Measurements from ENCODE around the gene SFI1.
"Not testable (repeated sequence)": the region's sequence is repeated elsewhere in the genome, so short reads cannot be mapped to it uniquely, and the experiment has no call there.

Gene SFI1

DNA sequence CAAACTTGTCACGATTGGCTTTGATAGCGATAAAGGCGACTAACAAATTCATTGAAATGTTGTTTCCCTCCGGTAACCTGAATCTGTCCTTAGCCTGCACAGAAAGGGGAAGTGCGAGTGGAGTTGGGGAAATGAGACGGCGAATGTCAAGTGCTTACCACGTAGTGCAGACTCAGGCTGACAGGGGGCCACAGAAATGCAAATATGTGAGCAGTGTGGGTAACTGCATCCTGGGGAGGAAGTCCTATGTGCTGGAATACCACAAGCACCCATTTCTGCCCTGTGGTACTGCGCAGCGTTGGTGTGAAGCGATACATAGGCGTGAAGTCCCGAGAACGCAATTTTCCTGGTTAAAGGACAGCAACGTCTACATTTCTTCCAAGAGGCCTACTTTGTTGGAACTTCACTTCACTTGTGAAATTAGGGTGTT is 5.8 kb upstream of the SFI1 start:
- peak overlapping the region; percentile 91 to 96 for H3K27ac ChIP-seq (ENCODE audit: insufficient read depth in 1 of 2, low read depth in 1 of 2, low read length in 2 of 2, poor library complexity in 1 of 2, severe bottlenecking in 2 of 2)
- POLR2A ChIA-PET = no interaction called here
- peaks cover 2 to 13% (median 7%) of the 10 kb centered on the region in 4 experiments for H3K36me3 ChIP-seq (ENCODE audit: control insufficient read depth in 4 of 4, insufficient read depth in 4 of 4, low read length in 3 of 4)
- CTCF ChIA-PET = interaction anchor here (0.9 to 1.0 kb wide), 2 partner anchors 11 to 186 kb away, joined by 3 read pairs; no protein-coding TSS in a partner anchor
- no peaks in the 10 kb centered on the region for H3K9me3 ChIP-seq (ENCODE audit: control extremely low read depth in 1 of 5, control insufficient read depth in 4 of 5, insufficient read depth in 2 of 5, low read depth in 1 of 5, low read length in 4 of 5)
- H3K4me3 ChIP-seq (ENCODE audit: control insufficient read depth in 1 of 7, extremely low read depth in 1 of 7, insufficient read depth in 4 of 7, low read depth in 2 of 7, low read length in 6 of 7) = peak overlapping the region; percentile 81 to 97 (median 91)
- 0% methylated on average over 15 of the region's 15 CpGs for WGBS (ENCODE audit: insufficient coverage)
- no peaks in the 10 kb centered on the region for H3K27me3 ChIP-seq (replicated peaks in 2 of 5; ENCODE audit: control insufficient read depth in 4 of 5, insufficient read depth in 5 of 5, low read length in 4 of 5)
- DNase-seq = peak; percentile 99
- peaks cover 22 to 37% (median 32%) of the 10 kb centered on the region in 4 experiments for H3K4me1 ChIP-seq (ENCODE audit: control extremely low read depth in 1 of 4, control insufficient read depth in 4 of 4, insufficient read depth in 4 of 4, low read length in 3 of 4)

DNA sequence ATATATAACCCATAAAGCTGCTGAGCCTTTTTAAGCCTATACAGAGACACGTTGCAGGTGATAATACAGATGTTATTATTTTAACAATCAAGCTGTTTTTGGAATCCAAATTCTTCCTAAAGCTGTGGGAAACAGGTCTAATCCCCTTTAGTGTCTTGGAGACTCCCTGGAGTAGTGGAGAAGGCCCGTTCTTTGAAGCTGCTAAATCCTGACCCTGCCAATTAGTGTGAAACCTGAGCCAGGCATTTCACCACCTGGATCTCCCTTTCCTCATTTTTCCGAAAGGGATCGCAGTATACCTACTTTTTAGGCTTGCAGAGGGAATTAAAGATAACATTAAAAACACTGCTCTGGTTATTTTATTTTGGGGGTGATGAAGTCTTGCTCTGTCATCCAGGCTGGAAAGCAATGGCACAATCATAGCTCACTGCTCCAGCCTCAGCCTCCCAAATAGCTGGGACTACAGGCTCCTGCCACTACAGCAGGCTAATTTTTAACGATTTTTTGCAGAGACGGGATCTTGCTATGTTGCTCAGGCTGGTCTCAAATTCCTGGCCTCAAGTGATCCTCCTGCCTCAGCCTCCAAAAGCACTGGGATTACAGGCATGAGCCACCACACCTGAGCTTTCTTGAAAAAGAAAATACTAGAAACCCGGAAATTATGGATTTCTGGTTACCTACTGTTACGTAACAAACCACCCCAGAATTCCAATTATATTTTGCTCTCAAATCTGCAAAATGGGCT is 4.9 kb upstream of the SFI1 start:
- Histone ChIP-seq H3K27me3 (replicated peaks in 2 of 5; ENCODE audit: control insufficient read depth in 4 of 5, insufficient read depth in 5 of 5, low read length in 4 of 5) (no peaks in the 10 kb centered on the region), H3K4me3 (ENCODE audit: control insufficient read depth in 1 of 7, extremely low read depth in 1 of 7, insufficient read depth in 4 of 7, low read depth in 2 of 7, low read length in 6 of 7) (peak overlapping the region in 5 of 7 experiments; percentile 81 to 97 (median 93)), H3K36me3 (ENCODE audit: control insufficient read depth in 4 of 4, insufficient read depth in 4 of 4, low read length in 3 of 4) (peaks cover 2 to 13% (median 7%) of the 10 kb centered on the region in 4 experiments), H3K9me3 (ENCODE audit: control extremely low read depth in 1 of 5, control insufficient read depth in 4 of 5, insufficient read depth in 2 of 5, low read depth in 1 of 5, low read length in 4 of 5) (no peaks in the 10 kb centered on the region), H3K27ac (ENCODE audit: insufficient read depth in 1 of 2, low read depth in 1 of 2, low read length in 2 of 2, poor library complexity in 1 of 2, severe bottlenecking in 2 of 2) (peak overlapping the region; percentile 51 to 96), H3K4me1 (ENCODE audit: control extremely low read depth in 1 of 4, control insufficient read depth in 4 of 4, insufficient read depth in 4 of 4, low read length in 3 of 4) (peaks cover 25 to 42% (median 35%) of the 10 kb centered on the region in 4 experiments)
- ChIA-PET POLR2A (interaction anchor here (0.9 kb wide), 1 partner anchor 43 kb away, joined by 3 read pairs; no protein-coding TSS in a partner anchor), CTCF (interaction anchor here (0.8 to 1.5 kb wide), 5 partner anchors 10 to 185 kb away, joined by 3 read pairs; no protein-coding TSS in a partner anchor)
- WGBS (ENCODE audit: insufficient coverage) = 91% methylated on average over 6 of the region's 8 CpGs
- no peak for DNase-seq

DNA sequence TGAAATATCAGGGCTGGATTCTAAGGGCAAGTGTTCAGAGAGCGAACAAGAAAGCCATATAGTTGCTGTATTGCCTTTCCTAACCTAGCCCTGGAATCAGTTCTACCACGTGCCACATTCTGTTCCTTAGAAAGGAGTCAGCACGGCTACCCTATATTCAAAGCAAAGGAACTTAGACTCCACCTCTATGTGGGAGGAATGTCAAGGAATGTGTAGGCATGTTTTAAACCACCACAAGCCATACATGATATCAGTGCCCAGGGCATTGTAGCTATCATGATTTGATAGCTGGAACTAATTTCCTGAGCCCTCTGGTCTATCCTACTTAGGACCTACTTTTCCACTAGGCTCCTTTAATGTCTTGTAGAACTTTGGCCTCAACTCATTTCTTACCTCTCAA is 4.2 kb upstream of the SFI1 start:
- 86% methylated on average over 1 of the region's 3 CpGs for WGBS (ENCODE audit: insufficient coverage)
- POLR2A ChIA-PET = no interaction called here
- CTCF ChIA-PET = interaction anchor here (0.8 to 1.5 kb wide), 3 partner anchors 13 to 122 kb away, joined by 3 read pairs; no protein-coding TSS in a partner anchor
- Histone ChIP-seq H3K4me1 (ENCODE audit: control extremely low read depth in 1 of 4, control insufficient read depth in 4 of 4, insufficient read depth in 4 of 4, low read length in 3 of 4) (peaks cover 25 to 46% (median 38%) of the 10 kb centered on the region in 4 experiments), H3K27me3 (replicated peaks in 2 of 5; ENCODE audit: control insufficient read depth in 4 of 5, insufficient read depth in 5 of 5, low read length in 4 of 5) (no peaks in the 10 kb centered on the region), H3K36me3 (ENCODE audit: control insufficient read depth in 4 of 4, insufficient read depth in 4 of 4, low read length in 3 of 4) (peaks cover 0 to 12% (median 5%) of the 10 kb centered on the region in 4 experiments), H3K9me3 (ENCODE audit: control extremely low read depth in 1 of 5, control insufficient read depth in 4 of 5, insufficient read depth in 2 of 5, low read depth in 1 of 5, low read length in 4 of 5) (no peaks in the 10 kb centered on the region), H3K27ac (ENCODE audit: insufficient read depth in 1 of 2, low read depth in 1 of 2, low read length in 2 of 2, poor library complexity in 1 of 2, severe bottlenecking in 2 of 2) (peak overlapping the region; percentile 16 to 96), H3K4me3 (ENCODE audit: control insufficient read depth in 1 of 7, extremely low read depth in 1 of 7, insufficient read depth in 4 of 7, low read depth in 2 of 7, low read length in 6 of 7) (no peak overlapping the region)
- DNase-seq = no peak

DNA sequence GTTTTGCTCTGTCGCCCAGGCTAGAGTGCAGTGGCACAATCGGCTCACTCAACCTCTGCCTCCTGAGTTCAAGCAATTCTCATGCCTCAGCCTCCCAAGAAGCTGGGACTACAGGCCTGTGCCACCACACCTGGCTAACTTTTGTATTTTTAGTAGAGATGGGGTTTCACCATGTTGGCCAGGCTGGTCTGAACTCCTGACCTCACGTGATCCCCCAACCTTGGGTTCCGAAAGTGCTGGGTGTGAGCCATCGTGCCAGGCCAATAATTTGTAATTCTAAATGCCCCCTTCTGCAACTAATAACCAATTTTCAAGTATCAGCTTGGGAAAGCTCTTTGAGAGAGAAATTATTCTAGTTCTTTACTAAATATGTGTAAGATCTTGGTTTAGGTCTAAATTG is 3.0 kb upstream of the SFI1 start:
- WGBS (ENCODE audit: insufficient coverage) = 100% methylated on average over 2 of the region's 5 CpGs
- peaks cover 19 to 45% (median 34%) of the 10 kb centered on the region in 4 experiments for H3K4me1 ChIP-seq (ENCODE audit: control extremely low read depth in 1 of 4, control insufficient read depth in 4 of 4, insufficient read depth in 4 of 4, low read length in 3 of 4)
- not testable (repeated sequence) for H3K36me3 ChIP-seq (ENCODE audit: control insufficient read depth in 4 of 4, insufficient read depth in 4 of 4, low read length in 3 of 4); H3K4me3 ChIP-seq (ENCODE audit: control insufficient read depth in 1 of 7, extremely low read depth in 1 of 7, insufficient read depth in 4 of 7, low read depth in 2 of 7, low read length in 6 of 7); H3K27ac ChIP-seq (ENCODE audit: insufficient read depth in 1 of 2, low read depth in 1 of 2, low read length in 2 of 2, poor library complexity in 1 of 2, severe bottlenecking in 2 of 2); DNase-seq; H3K27me3 ChIP-seq (replicated peaks in 2 of 5; ENCODE audit: control insufficient read depth in 4 of 5, insufficient read depth in 5 of 5, low read length in 4 of 5); H3K9me3 ChIP-seq (ENCODE audit: control extremely low read depth in 1 of 5, control insufficient read depth in 4 of 5, insufficient read depth in 2 of 5, low read depth in 1 of 5, low read length in 4 of 5)
- CTCF ChIA-PET = interaction anchor here (0.9 kb wide), 1 partner anchor 25 kb away, joined by 3 read pairs; no protein-coding TSS in a partner anchor
- POLR2A ChIA-PET = interaction anchor here (0.5 kb wide), 2 partner anchors 146 to 304 kb away, joined by 3 to 5 read pairs; no protein-coding TSS in a partner anchor

DNA sequence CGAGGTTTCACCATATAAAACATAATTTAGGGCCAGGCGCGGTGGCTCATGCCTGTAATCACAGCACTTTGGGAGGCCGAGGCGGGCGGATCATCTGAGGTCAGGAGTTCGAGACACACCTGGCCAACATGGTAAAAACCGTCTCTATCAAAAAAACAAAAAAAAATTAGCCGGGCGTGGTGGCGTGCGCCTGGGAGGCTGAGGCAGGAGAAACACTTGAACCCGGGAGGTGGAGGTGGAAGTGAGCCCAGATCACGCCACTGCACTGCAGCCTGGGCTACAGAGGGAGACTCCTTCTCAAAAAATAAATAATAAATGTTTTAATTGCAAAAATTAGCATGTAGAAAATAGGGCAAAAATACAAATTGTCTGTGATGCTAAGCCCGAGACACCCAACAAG is 993 bp upstream of the SFI1 start:
- 66% methylated on average over 4 of the region's 15 CpGs for whole genome bisulfite sequencing (ENCODE audit: insufficient coverage)
- H3K27ac ChIP-seq (ENCODE audit: insufficient read depth in 1 of 2, low read depth in 1 of 2, low read length in 2 of 2, poor library complexity in 1 of 2, severe bottlenecking in 2 of 2) = peak overlapping the region; percentile 33 to 78
- DNase-seq = no peak
- POLR2A ChIA-PET = no interaction called here
- H3K4me3 ChIP-seq (ENCODE audit: control insufficient read depth in 1 of 7, extremely low read depth in 1 of 7, insufficient read depth in 4 of 7, low read depth in 2 of 7, low read length in 6 of 7) = peak overlapping the region in 4 of 7 experiments; percentile 89 to 97 (median 95)
- no peaks in the 10 kb centered on the region for H3K27me3 ChIP-seq (replicated peaks in 2 of 5; ENCODE audit: control insufficient read depth in 4 of 5, insufficient read depth in 5 of 5, low read length in 4 of 5)
- peaks cover 0 to 6% (median 0%) of the 10 kb centered on the region in 5 experiments for H3K9me3 ChIP-seq (ENCODE audit: control extremely low read depth in 1 of 5, control insufficient read depth in 4 of 5, insufficient read depth in 2 of 5, low read depth in 1 of 5, low read length in 4 of 5)
- CTCF ChIA-PET = no interaction called here
- peaks cover 0 to 3% (median 0%) of the 10 kb centered on the region in 4 experiments for H3K36me3 ChIP-seq (ENCODE audit: control insufficient read depth in 4 of 4, insufficient read depth in 4 of 4, low read length in 3 of 4)
- H3K4me1 ChIP-seq (ENCODE audit: control extremely low read depth in 1 of 4, control insufficient read depth in 4 of 4, insufficient read depth in 4 of 4, low read length in 3 of 4) = peaks cover 14 to 35% (median 26%) of the 10 kb centered on the region in 4 experiments

DNA sequence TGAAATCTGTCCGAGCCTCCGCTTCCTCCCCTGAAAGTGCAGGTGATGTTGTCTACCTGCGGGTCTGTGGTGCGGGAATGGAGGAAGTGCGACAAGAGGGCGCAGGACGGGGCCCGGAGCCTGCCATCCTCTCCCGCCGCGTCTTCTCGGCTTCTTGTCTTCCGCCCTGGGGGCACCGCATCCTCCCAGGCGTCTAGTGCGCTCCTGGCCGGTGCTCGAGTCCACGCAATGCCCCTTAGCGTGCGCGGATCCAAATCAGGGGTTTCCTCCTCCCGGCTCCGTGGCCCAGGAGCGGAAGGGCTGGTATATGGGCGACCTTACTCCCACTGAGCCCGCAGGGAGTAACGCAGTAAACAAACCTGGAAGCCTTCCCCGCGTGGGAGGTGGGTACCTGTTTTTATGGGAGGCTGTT is 405 bp downstream of the SFI1 start:
- WGBS (ENCODE audit: insufficient coverage) = 0% methylated on average over 29 of the region's 30 CpGs
- Histone ChIP-seq H3K4me3 (ENCODE audit: control insufficient read depth in 1 of 7, extremely low read depth in 1 of 7, insufficient read depth in 4 of 7, low read depth in 2 of 7, low read length in 6 of 7) (peak overlapping the region; percentile 71 to 97 (median 89)), H3K27me3 (replicated peaks in 2 of 5; ENCODE audit: control insufficient read depth in 4 of 5, insufficient read depth in 5 of 5, low read length in 4 of 5) (no peaks in the 10 kb centered on the region), H3K9me3 (ENCODE audit: control extremely low read depth in 1 of 5, control insufficient read depth in 4 of 5, insufficient read depth in 2 of 5, low read depth in 1 of 5, low read length in 4 of 5) (peaks cover 0 to 6% (median 0%) of the 10 kb centered on the region in 5 experiments), H3K27ac (ENCODE audit: insufficient read depth in 1 of 2, low read depth in 1 of 2, low read length in 2 of 2, poor library complexity in 1 of 2, severe bottlenecking in 2 of 2) (peak overlapping the region in 1 of 2 experiments; percentile 74), H3K4me1 (ENCODE audit: control extremely low read depth in 1 of 4, control insufficient read depth in 4 of 4, insufficient read depth in 4 of 4, low read length in 3 of 4) (peaks cover 4 to 21% (median 14%) of the 10 kb centered on the region in 4 experiments), H3K36me3 (ENCODE audit: control insufficient read depth in 4 of 4, insufficient read depth in 4 of 4, low read length in 3 of 4) (peaks cover 0 to 6% (median 0%) of the 10 kb centered on the region in 4 experiments)
- DNase-seq = peak in 1 of 3 donors; percentile 32
- POLR2A ChIA-PET = no interaction called here
- CTCF ChIA-PET = no interaction called here

Data from common myeloid progenitor, CD34-positive (primary cell).